PFSK-1 (cell line): ENCODE results near the gene KIF20B.

ENCODE experiments used
- POLR2AphosphoS5 ChIP-seq: IDR thresholded peaks from 2 replicates; pipeline ENCODE4 v1.6.1; 2012; ENCODE audit warnings: low read depth, mild to moderate bottlenecking, control low read depth, low read length, moderate library complexity
- REST ChIP-seq, 2 experiments: IDR thresholded peaks; 2 replicates each; pipeline versions ENCODE4 v1.6.1 to v1.8.0; 2011 to 2012; ENCODE audit warnings: low read depth in 2 of 2, low read length in 2 of 2, control low read depth in 1 of 2, inconsistent platforms in 1 of 2, mild to moderate bottlenecking in 1 of 2, moderate library complexity in 1 of 2; ENCODE audit not compliant: insufficient read depth in 1 of 2
- SIN3A ChIP-seq: IDR thresholded peaks from 2 replicates; pipeline ENCODE4 v1.6.1; 2012; ENCODE audit warnings: mild to moderate bottlenecking, low read length, moderate library complexity, borderline replicate concordance; ENCODE audit not compliant: insufficient read depth
- TAF1 ChIP-seq: IDR thresholded peaks from 2 replicates; pipeline ENCODE4 v1.6.1; 2012; ENCODE audit warnings: low read length, control low read depth, borderline replicate concordance; ENCODE audit not compliant: insufficient read depth

- TF ChIP-seq POLR2AphosphoS5, result no peak
- TF ChIP-seq SIN3A, result no peak
- TF ChIP-seq TAF1, result no peak
- TF ChIP-seq REST (IDR thresholded peaks at IDR 0.05; ENCODE audit: insufficient read depth in 1 of 2, low read depth in 2 of 2, low read length in 2 of 2), result no peak
Measured at GRCh38 chr10:89799573-89799972, 98.2 kb downstream of the KIF20B start.
